MCF 10A (cell line): Measurements from ENCODE around the gene PARD6G. TPM values are rescaled to one million over a fixed set of nuclear protein-coding genes. Genes with fewer than 3 reads are reported as not detected.

Source experiments
- BruUV-seq: library from RNA; stranded (reverse); fragments of 400-500 nt; replicated peaks from 2 replicates; lab custom pipeline; 2021; lab: Mats Ljungman, UMichigan
- CTCF ChIA-PET: fragments of 300-600 bp; sonication (Branson Sonifier 250); formaldehyde crosslinking; extraction: SDS; loops from one replicate; lab custom pipeline; 2021; ENCODE audit warnings: antibody characterized with exemption, inconsistent platforms; lab: Yijun Ruan, JAX
- POLR2A ChIA-PET: fragments of 300-600, 350-650 bp; sonication (Branson Sonifier 250); formaldehyde crosslinking; extraction: SDS; loops from one replicate; lab custom pipeline; 2020; ENCODE audit warnings: antibody characterized with exemption, inconsistent platforms; lab: Yijun Ruan, JAX
- DNase-seq: peaks from one replicate; pipeline ENCODE4 v3.0.0-alpha.2; 2018; ENCODE audit not compliant: unreplicated experiment
- H3K27ac Mint-ChIP-seq: one replicate; pipeline ENCODE4 v1.8.0; 2022; ENCODE audit warnings: mild to moderate bottlenecking, low read depth, mixed read lengths; ENCODE audit not compliant: unreplicated experiment
- H3K27me3 Mint-ChIP-seq: one replicate; pipeline ENCODE4 v1.8.0; 2022; ENCODE audit warnings: mixed read lengths; ENCODE audit not compliant: insufficient read depth, unreplicated experiment
- H3K36me3 Mint-ChIP-seq: one replicate; pipeline ENCODE4 v1.8.0; 2022; ENCODE audit warnings: mild to moderate bottlenecking, moderate library complexity, mixed read lengths; ENCODE audit not compliant: insufficient read depth, unreplicated experiment
- H3K4me1 Mint-ChIP-seq: one replicate; pipeline ENCODE4 v1.8.0; 2022; ENCODE audit warnings: mixed read lengths; ENCODE audit not compliant: insufficient read depth, unreplicated experiment
- H3K4me3 Mint-ChIP-seq: one replicate; pipeline ENCODE4 v1.8.0; 2022; ENCODE audit warnings: mild to moderate bottlenecking, moderate library complexity, mixed read lengths; ENCODE audit not compliant: unreplicated experiment
- H3K9me3 Mint-ChIP-seq: one replicate; pipeline ENCODE4 v1.8.0; 2022; ENCODE audit warnings: mixed read lengths; ENCODE audit not compliant: unreplicated experiment
- intact Hi-C: fragments of 100-400 bp; cut with micrococcal nuclease; formaldehyde crosslinking; loops from 2 replicates; pipeline ENCODE4 v1.14.1; 2022
- total RNA-seq: library from RNA; stranded (reverse); gene quantifications from 2 replicates; pipeline ENCODE4 v1.2.3, GENCODE V29; 2022
- TF ChIP-seq, protein P1 (sequence below): fragments of 200-600 bp; IDR thresholded peaks from one replicate; pipeline ENCODE4 v1.8.0; 2022; ENCODE audit warnings: antibody characterized with exemption, mild to moderate bottlenecking; ENCODE audit not compliant: unreplicated experiment

The PARD6G gene
- total RNA-seq, 1 experiment from 2014 or later, result 8.1 TPM

DNA sequence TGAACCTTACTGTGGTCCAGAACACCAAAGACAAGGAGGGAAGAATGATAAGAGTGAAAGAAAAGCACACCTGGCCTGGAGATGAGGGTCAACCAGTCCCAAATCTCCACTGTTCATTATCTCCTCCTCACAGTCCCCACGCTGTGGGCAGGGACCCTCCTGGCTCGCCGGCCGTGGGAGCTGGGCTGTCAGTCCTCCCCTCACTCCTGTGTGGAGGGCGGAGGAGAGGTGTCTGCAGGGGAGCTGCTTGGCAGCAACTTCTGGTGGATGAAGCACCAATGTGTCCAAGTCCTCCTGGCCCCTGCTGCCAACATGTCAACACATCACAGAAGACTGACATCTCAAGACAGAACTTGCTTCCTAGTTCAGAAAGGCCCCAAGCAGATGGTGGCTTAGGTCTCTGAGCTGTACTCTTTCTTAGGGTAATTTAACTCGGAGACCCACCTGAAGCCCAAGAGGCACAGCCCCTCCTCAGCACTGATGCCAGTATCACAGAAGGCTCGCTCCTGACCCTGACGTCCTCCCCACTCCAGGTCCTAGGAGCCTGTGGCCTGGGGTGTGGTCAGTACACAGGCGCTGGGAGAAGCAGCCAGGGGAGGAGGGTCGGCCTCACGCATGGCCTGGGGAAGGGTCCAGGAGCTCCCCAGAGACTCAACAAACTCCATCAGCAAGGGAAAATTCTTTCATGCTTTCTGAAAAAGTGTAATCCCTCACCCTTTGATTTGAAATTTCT, 54.5 kb downstream of the PARD6G start:
- Mint-ChIP-seq H3K4me3 (no peak overlapping the region), H3K36me3 (peaks cover 12% of the 10 kb centered on the region), H3K4me1 (no peaks in the 10 kb centered on the region), H3K27me3 (no peaks in the 10 kb centered on the region), H3K27ac (no peak overlapping the region), H3K9me3 (no peaks in the 10 kb centered on the region)
- CTCF ChIA-PET, result interaction anchor here (0.6 to 1.2 kb wide), 4 partner anchors 10 to 47 kb away, joined by 3 to 4 read pairs (median 3); no protein-coding TSS in a partner anchor
- BruUV-seq, result no TSS peak
- DNase-seq, result no peak
- TF ChIP-seq, protein P1, sequence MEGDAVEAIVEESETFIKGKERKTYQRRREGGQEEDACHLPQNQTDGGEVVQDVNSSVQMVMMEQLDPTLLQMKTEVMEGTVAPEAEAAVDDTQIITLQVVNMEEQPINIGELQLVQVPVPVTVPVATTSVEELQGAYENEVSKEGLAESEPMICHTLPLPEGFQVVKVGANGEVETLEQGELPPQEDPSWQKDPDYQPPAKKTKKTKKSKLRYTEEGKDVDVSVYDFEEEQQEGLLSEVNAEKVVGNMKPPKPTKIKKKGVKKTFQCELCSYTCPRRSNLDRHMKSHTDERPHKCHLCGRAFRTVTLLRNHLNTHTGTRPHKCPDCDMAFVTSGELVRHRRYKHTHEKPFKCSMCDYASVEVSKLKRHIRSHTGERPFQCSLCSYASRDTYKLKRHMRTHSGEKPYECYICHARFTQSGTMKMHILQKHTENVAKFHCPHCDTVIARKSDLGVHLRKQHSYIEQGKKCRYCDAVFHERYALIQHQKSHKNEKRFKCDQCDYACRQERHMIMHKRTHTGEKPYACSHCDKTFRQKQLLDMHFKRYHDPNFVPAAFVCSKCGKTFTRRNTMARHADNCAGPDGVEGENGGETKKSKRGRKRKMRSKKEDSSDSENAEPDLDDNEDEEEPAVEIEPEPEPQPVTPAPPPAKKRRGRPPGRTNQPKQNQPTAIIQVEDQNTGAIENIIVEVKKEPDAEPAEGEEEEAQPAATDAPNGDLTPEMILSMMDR, result no peak
- POLR2A ChIA-PET, result no interaction called here
- intact Hi-C loops, result no loop called here

DNA sequence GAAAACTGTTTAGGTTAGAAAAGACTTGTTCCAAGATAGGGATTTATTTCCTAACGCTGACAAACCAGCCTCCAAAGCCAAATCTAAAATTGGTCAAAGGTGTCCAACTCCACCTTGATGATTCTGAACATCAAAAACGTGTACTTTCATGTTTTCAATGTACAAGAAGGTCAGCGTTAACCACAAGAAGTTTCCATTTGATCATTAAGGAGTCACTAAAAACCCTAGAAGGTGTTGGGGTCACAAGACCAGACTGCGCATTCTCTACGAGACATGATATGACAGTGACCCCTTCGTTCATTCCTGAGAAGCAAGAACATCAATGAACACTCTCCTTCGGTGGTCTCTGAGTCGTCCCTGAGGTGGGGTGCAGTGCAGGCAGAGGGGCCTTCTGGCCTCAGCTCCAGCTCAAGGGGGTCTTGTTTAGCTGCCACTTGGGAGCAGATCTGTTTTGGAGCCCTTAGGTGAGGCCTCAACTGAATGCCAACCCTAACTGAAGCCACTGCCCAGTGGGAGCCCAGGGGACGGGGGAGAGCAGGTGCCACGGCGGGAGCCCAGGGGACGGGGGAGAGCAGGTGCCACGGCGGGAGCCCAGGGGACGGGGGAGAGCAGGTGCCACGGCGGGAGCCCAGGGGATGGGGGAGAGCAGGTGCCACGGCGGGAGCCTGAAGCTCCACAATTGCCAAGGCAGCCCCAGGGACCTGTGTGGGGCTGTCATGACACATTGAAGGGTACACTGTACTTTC, 55.2 kb downstream of the PARD6G start:
- TF ChIP-seq, protein P1, result no peak
- Mint-ChIP-seq H3K4me1 (no peaks in the 10 kb centered on the region), H3K36me3 (peaks cover 17% of the 10 kb centered on the region), H3K27ac (no peak overlapping the region), H3K9me3 (no peaks in the 10 kb centered on the region), H3K27me3 (no peaks in the 10 kb centered on the region), H3K4me3 (no peak overlapping the region)
- POLR2A ChIA-PET, result no interaction called here
- DNase-seq, result no peak
- CTCF ChIA-PET, result interaction anchor here (0.6 to 1.2 kb wide), 4 partner anchors 12 to 48 kb away, joined by 3 to 6 read pairs (median 3); no protein-coding TSS in a partner anchor
- intact Hi-C loops, result no loop called here
- no TSS peak for BruUV-seq

DNA sequence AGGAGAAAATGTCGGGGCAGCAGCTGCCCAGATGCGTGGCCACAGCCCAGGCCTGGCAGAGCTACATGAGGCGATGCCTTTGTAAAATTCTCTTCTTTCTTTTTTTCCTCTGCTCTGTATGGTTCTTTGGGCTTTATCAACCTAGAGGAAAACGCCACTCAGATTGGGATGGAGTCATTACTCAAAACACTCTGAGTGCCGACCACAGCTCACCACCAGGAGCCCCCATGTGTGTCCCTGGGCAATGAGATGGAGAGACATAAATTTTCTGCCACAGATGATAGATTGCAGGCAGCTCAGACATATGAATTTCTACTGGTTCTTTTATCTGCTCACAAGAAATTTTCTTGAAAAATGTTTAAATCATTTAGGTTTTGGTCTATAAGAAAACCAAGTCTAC, 56.0 kb downstream of the PARD6G start:
- BruUV-seq, result no TSS peak
- intact Hi-C loops, result no loop called here

More for the DNA sequence above, 56.0 kb downstream of the PARD6G start:
- CTCF ChIA-PET, result interaction anchor here (1.2 to 1.9 kb wide), 2 partner anchors 10 to 20 kb away, joined by 6 read pairs; no protein-coding TSS in a partner anchor
- Mint-ChIP-seq H3K27ac (no peak overlapping the region), H3K4me3 (no peak overlapping the region), H3K36me3 (peaks cover 17% of the 10 kb centered on the region), H3K9me3 (no peaks in the 10 kb centered on the region), H3K4me1 (no peaks in the 10 kb centered on the region), H3K27me3 (no peaks in the 10 kb centered on the region)
- TF ChIP-seq, protein P1, result no peak
- POLR2A ChIA-PET, result no interaction called here
- no peak for DNase-seq
